ENCODE data around the gene NADK. TPM values are rescaled to one million over a fixed set of nuclear protein-coding genes. Genes with fewer than 3 reads are reported as not detected.
A peak's percentile ranks its signal among the peaks of the same experiment; 100 is the strongest.
"Not testable (repeated sequence)": the region's sequence is repeated elsewhere in the genome, so short reads cannot be mapped to it uniquely, and the experiment has no call there.

Gene NADK
- polyA plus RNA-seq, 3 donors, result 40.2 to 53.0 (median 52.3) TPM

- DNase-seq (ENCODE audit: extremely low read depth in 1 of 11, low read depth in 9 of 11, low spot score in 4 of 11), result no peak
These were observed 22.4 kb downstream of the NADK start for GRCh38 chr1:1755852-1756251.

DNA sequence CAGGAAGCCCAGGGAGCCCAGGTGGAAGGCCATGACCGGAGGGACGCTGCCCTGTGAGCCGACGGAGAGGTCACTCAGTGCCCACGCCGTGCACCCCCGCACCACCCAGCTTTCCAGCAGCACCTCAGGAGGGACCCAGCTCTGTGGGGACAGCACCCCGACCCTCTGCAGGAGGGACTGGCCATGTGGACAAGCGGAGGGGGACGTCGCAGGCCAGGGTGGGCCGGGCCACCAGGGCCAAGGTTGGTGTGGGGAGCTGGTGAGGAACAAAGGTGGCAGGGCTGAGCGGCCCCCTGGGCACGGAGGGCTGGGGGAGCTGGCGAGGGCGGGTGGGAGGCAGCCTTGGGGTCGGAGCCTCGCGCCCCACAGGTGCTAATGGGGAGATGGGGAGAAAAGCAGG lies 22.8 kb downstream of the NADK start:
- DNase-seq (ENCODE audit: extremely low read depth in 1 of 11, low read depth in 9 of 11, low spot score in 4 of 11), result no peak

- no peak for DNase-seq (ENCODE audit: extremely low read depth in 1 of 11, low read depth in 9 of 11, low spot score in 4 of 11)
These were observed 24.0 kb downstream of the NADK start for GRCh38 chr1:1754051-1754815.

- no peak for DNase-seq (ENCODE audit: extremely low read depth in 1 of 11, low read depth in 9 of 11, low spot score in 4 of 11)
These were observed 24.7 kb downstream of the NADK start for GRCh38 chr1:1753607-1754005.

DNA sequence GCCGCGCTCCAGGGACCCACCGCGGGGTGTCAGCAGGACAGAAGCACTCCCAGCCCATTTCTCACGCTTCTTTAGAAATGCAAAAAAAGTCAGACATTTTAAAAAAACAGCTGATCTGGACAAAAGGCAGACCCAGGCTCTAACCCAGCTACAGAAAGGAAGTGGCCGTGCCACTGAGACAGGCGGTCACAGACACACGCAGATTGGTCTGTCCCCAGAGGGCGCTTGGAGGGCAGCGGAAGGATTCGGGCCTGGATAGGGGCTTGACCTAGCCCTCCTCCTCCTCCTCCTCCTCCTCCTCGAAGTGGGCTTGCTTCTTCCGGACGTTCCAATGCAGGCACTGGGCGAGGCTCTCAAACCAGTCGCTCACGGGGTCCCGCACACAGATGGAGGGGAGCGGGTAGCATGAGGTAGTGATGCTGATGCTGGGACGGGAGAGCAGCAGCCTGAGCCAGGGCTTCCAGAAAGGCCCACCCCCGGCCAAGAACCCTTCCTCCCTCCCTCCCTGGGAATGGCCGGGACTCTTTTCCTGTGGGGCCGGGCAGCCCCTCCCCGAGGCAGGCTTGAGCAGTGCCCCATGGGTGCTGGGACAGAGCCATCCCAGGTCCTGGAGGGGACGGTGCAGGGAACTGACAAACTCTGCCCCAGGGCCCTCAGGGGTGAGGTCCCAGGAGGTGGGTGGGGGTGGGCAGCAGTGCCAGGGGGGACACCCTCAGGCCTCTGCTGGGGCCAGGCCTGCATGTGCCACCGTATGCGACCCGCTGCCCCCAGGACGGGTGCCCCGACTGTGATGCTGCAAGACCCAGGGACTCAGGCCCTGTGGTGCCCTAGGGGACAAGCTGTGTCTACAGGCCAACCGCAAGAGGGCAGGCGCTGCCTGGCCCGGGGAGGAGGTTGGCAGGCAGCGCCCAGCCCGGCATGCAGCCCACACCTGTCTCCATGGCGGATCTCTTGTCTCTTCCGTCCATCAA lies 25.3 kb downstream of the NADK start:
- no peak for DNase-seq (ENCODE audit: extremely low read depth in 1 of 11, low read depth in 9 of 11, low spot score in 4 of 11)

- no peak for DNase-seq (ENCODE audit: extremely low read depth in 1 of 11, low read depth in 9 of 11, low spot score in 4 of 11)
These were observed 26.1 kb downstream of the NADK start for GRCh38 chr1:1752190-1752589.

- DNase-seq (ENCODE audit: extremely low read depth in 1 of 11, low read depth in 9 of 11, low spot score in 4 of 11), result not testable (repeated sequence)
These were observed 28.3 kb downstream of the NADK start for GRCh38 chr1:1749941-1750340.

DNA sequence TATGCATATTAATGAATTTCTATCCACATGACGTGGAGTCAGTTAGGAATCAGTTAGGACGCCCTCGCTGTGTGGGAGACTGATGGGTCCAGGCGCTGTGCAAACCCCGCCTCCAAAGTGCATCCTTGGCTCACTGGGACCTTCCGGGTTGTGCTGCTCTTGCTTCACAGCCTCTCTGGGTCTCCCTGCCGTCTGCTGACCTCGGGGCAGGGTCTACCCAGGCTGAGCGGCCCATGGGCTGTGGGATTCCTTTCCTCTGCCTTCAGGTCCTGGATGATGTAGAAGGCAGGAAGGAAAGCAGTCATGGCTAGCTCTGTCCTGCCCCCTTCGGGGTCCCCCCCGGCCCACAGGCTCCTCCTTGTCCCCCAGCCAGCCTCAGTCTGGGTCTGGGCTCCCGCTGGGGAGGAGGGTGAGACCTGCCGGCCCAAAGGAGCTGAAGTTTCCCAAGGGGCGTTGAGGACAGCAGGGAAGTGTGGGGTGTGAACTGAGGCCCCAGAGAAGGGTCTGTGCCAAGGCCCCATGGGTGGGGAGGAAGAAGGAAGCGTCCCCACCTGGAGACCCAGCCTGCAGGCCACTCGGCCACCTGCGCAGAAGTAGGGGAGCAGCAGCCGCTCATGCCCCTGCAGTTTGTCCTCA lies 29.5 kb downstream of the NADK start:
- DNase-seq (ENCODE audit: extremely low read depth in 1 of 11, low read depth in 9 of 11, low spot score in 4 of 11), result no peak

DNA sequence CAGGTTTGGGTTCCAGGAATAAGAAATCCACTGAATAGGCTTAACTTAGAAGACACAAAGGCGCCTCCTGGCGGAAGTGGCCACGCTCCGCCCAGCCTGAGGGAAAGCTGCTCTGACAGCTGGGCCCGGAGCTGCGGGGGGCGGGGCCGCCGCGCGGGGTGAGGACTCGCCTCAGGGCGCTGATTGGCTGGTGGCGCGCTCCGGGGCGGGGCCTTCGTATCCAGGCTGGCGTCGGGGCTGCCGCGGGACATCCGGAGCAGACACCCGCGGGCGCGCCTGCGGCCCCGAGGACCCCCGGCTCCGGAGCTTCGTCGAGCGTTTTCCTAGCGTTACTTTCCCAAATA lies 31.7 kb downstream of the NADK start:
- not testable (repeated sequence) for DNase-seq (ENCODE audit: extremely low read depth in 1 of 11, low read depth in 9 of 11, low spot score in 4 of 11)

GRCh38 chr1:1745651-1746565 lies 32.4 kb downstream of the NADK start:
- DNase-seq (ENCODE audit: extremely low read depth in 1 of 11, low read depth in 9 of 11, low spot score in 4 of 11), result peak in 9 of 11 donors; percentile 11 to 64 (median 51)

DNA sequence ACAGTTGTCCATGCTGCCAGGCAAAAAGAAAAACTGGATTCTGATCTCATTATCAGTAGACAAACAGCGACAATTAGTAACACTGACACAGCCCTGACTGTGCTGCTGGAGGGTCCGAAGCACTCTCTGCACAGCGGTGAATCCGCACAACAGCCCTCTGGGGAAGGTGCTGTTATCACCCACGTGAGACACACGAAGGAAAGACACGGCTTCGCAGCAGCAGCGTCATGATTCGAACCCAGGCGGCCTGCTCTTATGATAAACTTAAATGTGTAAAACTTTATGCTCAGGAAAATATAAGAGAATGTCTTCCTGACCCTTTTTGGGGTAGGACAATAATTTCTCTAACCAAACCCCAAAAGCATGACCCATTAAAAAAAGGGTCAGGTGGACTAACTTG lies 35.7 kb downstream of the NADK start:
- not testable (repeated sequence) for DNase-seq (ENCODE audit: extremely low read depth in 1 of 11, low read depth in 9 of 11, low spot score in 4 of 11)

GRCh38 chr1:1741013-1741412 lies 37.3 kb downstream of the NADK start:
- not testable (repeated sequence) for DNase-seq (ENCODE audit: extremely low read depth in 1 of 11, low read depth in 9 of 11, low spot score in 4 of 11)

- DNase-seq (ENCODE audit: extremely low read depth in 1 of 11, low read depth in 9 of 11, low spot score in 4 of 11), result not testable (repeated sequence)
These were observed 39.4 kb downstream of the NADK start for GRCh38 chr1:1738799-1739337.

- DNase-seq (ENCODE audit: extremely low read depth in 1 of 11, low read depth in 9 of 11, low spot score in 4 of 11), result not testable (repeated sequence)
These were observed 40.3 kb downstream of the NADK start for GRCh38 chr1:1737675-1738590.

DNA sequence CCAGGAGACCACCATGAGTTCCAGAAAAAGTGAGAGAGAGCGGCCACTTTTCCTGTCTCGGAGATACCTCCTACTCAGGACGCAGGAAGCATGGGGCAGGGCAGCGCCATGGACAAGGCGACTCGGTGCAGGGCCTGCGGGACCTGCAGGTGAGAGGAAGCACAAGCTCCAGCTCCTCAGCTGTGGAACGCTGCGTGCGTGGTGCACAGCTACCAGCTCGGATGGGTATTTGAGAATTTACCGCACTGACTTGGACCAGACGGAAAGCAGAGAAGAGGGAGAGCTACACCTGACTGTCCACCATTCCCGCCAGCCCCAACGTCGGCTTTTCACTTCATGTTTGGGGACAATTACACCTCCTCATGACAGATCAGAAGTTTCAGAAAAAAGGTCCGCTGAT lies 45.9 kb downstream of the NADK start:
- no peak for DNase-seq (ENCODE audit: extremely low read depth in 1 of 11, low read depth in 9 of 11, low spot score in 4 of 11)

DNA sequence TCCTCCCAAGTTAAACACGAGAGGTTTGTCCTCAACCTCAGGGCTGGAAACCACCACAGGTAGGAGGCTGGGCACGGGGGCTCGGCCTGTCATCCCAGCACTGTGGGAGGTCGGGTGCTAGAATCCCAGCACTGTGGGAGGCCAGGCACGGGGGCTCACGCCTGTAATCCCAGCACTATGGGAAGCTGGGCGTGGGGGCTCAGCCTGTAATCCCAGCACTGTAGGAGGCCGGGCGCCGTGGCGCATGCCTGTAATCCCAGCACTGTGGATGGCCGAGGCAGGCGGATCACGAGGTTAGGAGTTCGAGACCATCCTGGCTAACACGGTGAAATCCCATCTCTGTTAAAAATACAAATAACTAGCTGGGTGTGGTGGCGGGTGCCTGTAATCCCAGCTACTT lies 47.4 kb downstream of the NADK start:
- DNase-seq (ENCODE audit: extremely low read depth in 1 of 11, low read depth in 9 of 11, low spot score in 4 of 11), result no peak

- not testable (repeated sequence) for DNase-seq (ENCODE audit: extremely low read depth in 1 of 11, low read depth in 9 of 11, low spot score in 4 of 11)
These were observed 48.0 kb downstream of the NADK start for GRCh38 chr1:1730230-1730629.

Data from renal cortex interstitium (tissue), 11 donors.